BJ (cell line): ENCODE measurements around the gene RNASEH1. TPM values are rescaled to one million over a fixed set of nuclear protein-coding genes. Genes with fewer than 3 reads are reported as not detected.
A peak's percentile ranks its signal among the peaks of the same experiment; 100 is the strongest.

Experiments used
- CTCF ChIA-PET: fragments of 350-600 bp; formaldehyde crosslinking; extraction: SDS; loops from one replicate; lab custom pipeline; 2021; ENCODE audit warnings: antibody characterized with exemption, inconsistent platforms; lab: Yijun Ruan, JAX
- POLR2A ChIA-PET: fragments of 300-600 bp; sonication (Branson Sonifier 250); formaldehyde crosslinking; extraction: SDS; loops from one replicate; lab custom pipeline; 2021; ENCODE audit warnings: antibody characterized with exemption; lab: Charles Lee
- DNase-seq: peaks from one replicate; pipeline ENCODE4 v3.0.0-alpha.2; 2011; ENCODE audit warnings: low read depth
- H3K27me3 ChIP-seq: 2 replicates; pipeline ENCODE4 v1.6.0; 2011; ENCODE audit warnings: low read length; ENCODE audit not compliant: control insufficient read depth, insufficient read depth
- H3K36me3 ChIP-seq: 2 replicates; pipeline ENCODE4 v1.5.1; 2011; ENCODE audit warnings: low read length; ENCODE audit not compliant: control insufficient read depth, insufficient read depth
- H3K4me3 ChIP-seq: 2 replicates; pipeline ENCODE4 v1.5.1; 2011; ENCODE audit warnings: low read depth, mild to moderate bottlenecking, control low read depth, low read length
- CTCF ChIP-seq: IDR thresholded peaks from 2 replicates; pipeline ENCODE4 v1.5.1; 2011; ENCODE audit warnings: low read depth, mild to moderate bottlenecking, control low read depth, inconsistent platforms, low read length, moderate library complexity; ENCODE audit not compliant: insufficient read depth
- polyA plus RNA-seq: library from polyadenylated mRNA; depleted of rRNA; stranded (reverse); fragments of >200 nt; gene quantifications from 2 replicates; pipeline ENCODE4 v1.2.3, GENCODE V29; 2011

RNASEH1 gene
- polyA plus RNA-seq, 1 experiment = 19.3 TPM

DNA sequence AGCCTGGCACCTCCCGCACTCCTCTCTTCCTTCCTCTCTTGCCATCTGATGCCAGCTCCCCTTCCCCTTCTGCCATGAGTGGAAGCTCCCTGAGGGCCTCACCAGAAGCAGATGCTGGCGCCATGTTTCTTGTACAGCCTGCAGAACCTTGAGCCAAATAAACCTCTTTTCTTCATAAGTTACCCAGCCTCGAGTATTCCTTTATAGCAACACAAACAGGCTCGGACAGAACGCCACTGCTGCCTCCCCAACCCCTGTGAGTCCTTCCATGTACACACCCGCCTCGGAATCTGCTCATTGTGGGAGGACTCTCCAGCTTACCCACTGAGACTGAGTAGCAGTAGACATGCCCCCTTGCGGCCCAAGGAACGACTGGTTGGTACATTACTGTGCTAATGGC is 8.7 kb upstream of the RNASEH1 start:
- TF ChIP-seq CTCF = no peak
- no peaks in the 10 kb centered on the region for H3K36me3 ChIP-seq
- H3K27me3 ChIP-seq = no peaks in the 10 kb centered on the region
- CTCF ChIA-PET = no interaction called here
- H3K4me3 ChIP-seq = no peak overlapping the region
- no peak for DNase-seq
- POLR2A ChIA-PET = no interaction called here

DNA sequence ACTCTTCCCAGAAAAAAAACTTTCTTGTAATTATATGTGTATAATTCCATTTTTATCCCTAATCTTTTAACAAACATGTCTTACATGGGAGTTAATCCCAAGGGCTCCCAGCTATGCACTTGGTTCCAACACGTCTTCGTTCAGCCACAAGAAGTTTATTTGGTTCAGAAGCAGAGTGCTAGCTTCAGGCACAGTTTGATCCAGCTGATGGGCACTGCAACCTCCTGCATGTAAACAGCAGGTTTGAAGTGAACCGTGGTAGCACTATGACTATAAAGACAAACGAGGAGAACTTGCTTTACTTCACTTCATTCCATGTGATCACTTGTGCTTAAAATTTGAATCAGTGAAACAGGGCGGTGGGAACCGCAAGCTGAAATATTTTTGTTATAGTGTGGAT is 7.0 kb upstream of the RNASEH1 start:
- no peak for DNase-seq
- CTCF ChIA-PET = no interaction called here
- TF ChIP-seq CTCF = no peak
- no peaks in the 10 kb centered on the region for H3K27me3 ChIP-seq
- no peak overlapping the region for H3K4me3 ChIP-seq
- H3K36me3 ChIP-seq = no peaks in the 10 kb centered on the region
- POLR2A ChIA-PET = no interaction called here

GRCh38 chr2:3563521-3563976 is 5.4 kb upstream of the RNASEH1 start:
- CTCF ChIA-PET = no interaction called here
- DNase-seq = no peak
- no peak for TF ChIP-seq CTCF
- Histone ChIP-seq H3K27me3 (no peaks in the 10 kb centered on the region), H3K36me3 (no peaks in the 10 kb centered on the region), H3K4me3 (no peak overlapping the region)
- POLR2A ChIA-PET = no interaction called here

DNA sequence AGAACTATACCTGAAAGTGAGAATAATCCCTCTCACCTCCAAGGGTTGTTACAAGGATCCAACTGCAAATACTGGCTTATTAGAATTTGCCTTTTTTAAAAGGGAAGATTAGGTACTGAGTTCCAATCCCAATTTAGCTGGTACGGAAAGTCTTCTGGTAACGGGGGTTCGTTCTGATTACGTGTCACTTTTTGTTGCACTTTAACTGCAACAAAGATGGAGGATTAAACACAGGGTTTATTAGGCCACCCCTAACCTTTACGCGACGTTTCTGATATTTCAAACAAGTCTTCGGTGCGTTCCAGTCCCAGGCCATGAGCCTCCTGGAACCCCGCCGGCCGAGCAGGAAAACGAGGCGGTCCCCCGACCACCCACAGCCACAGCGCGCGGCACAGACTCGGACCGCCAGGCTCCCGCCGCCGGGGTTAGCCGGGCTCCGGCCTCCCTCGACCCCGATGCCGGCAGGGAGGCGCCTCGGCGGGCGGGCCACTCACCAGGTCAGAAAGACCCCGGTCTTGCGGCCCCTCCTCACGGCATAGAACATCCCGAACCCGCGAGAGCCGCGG is 411 bp downstream of the RNASEH1 start:
- CTCF ChIA-PET = no interaction called here
- no peak for TF ChIP-seq CTCF

GRCh38 chr2:3553946-3554345 is 4.2 kb downstream of the RNASEH1 start:
- TF ChIP-seq CTCF = no peak
- Histone ChIP-seq H3K36me3 (peaks cover 24% of the 10 kb centered on the region), H3K4me3 (no peak overlapping the region), H3K27me3 (no peaks in the 10 kb centered on the region)
- DNase-seq = no peak
- ChIA-PET POLR2A (no interaction called here), CTCF (no interaction called here)

More for the DNA sequence above, 411 bp downstream of the RNASEH1 start:
- Histone ChIP-seq H3K27me3 (no peaks in the 10 kb centered on the region), H3K36me3 (peaks cover 7% of the 10 kb centered on the region), H3K4me3 (peak overlapping the region; percentile 96)
- no peak for DNase-seq
- POLR2A ChIA-PET = interaction anchor here (0.6 to 1.0 kb wide), 2 partner anchors 17 to 18 kb away, joined by 4 to 9 read pairs; no protein-coding TSS in a partner anchor
